HG02973 (cell line): ENCODE data around the gene SNX6.
"Not testable (repeated sequence)": the region's sequence is repeated elsewhere in the genome, so short reads cannot be mapped to it uniquely, and the experiment has no call there.

Experiments used
- ATAC-seq: cut with Tn5 transposase; IDR thresholded peaks from one replicate; pipeline ENCODE4 v1.9.1; 2021; ENCODE audit warnings: moderate library complexity; ENCODE audit not compliant: unreplicated experiment

SNX6 gene

GRCh38 chr14:34640826-34641225, 10.9 kb upstream of the SNX6 start:
- ATAC-seq = no peak

- ATAC-seq = not testable (repeated sequence)
Measured at GRCh38 chr14:34634360-34634771, 4.4 kb upstream of the SNX6 start.

- no peak for ATAC-seq
Measured at GRCh38 chr14:34633742-34634141, 3.8 kb upstream of the SNX6 start.

GRCh38 chr14:34632411-34632978, 2.5 kb upstream of the SNX6 start:
- no peak for ATAC-seq

GRCh38 chr14:34629344-34629656, 648 bp downstream of the SNX6 start:
- ATAC-seq = peak; percentile 17

- no peak for ATAC-seq
Measured at GRCh38 chr14:34628681-34629135, 1.2 kb downstream of the SNX6 start.

- no peak for ATAC-seq
Measured at GRCh38 chr14:34623506-34623905, 6.4 kb downstream of the SNX6 start.

- no peak for ATAC-seq
Measured at GRCh38 chr14:34620839-34621238, 9.1 kb downstream of the SNX6 start.

- ATAC-seq = no peak
Measured at GRCh38 chr14:34620115-34620514, 9.8 kb downstream of the SNX6 start.

GRCh38 chr14:34619471-34619870, 10.5 kb downstream of the SNX6 start:
- ATAC-seq = no peak

GRCh38 chr14:34616360-34616759, 13.6 kb downstream of the SNX6 start:
- no peak for ATAC-seq

- no peak for ATAC-seq
Measured at GRCh38 chr14:34615507-34615906, 14.4 kb downstream of the SNX6 start.

- ATAC-seq = no peak
Measured at GRCh38 chr14:34614638-34615037, 15.3 kb downstream of the SNX6 start.

GRCh38 chr14:34610101-34610500, 19.8 kb downstream of the SNX6 start:
- no peak for ATAC-seq

- ATAC-seq = no peak
Measured at GRCh38 chr14:34605461-34605860, 24.5 kb downstream of the SNX6 start.

GRCh38 chr14:34604995-34605394, 25.0 kb downstream of the SNX6 start:
- no peak for ATAC-seq

- no peak for ATAC-seq
Measured at GRCh38 chr14:34596891-34597290, 33.1 kb downstream of the SNX6 start.

GRCh38 chr14:34593740-34594375, 36.1 kb downstream of the SNX6 start:
- no peak for ATAC-seq

- ATAC-seq = no peak
Measured at GRCh38 chr14:34592623-34593022, 37.3 kb downstream of the SNX6 start.

GRCh38 chr14:34583525-34583924, 46.4 kb downstream of the SNX6 start:
- no peak for ATAC-seq

GRCh38 chr14:34582117-34582680, 47.7 kb downstream of the SNX6 start:
- ATAC-seq = no peak

- no peak for ATAC-seq
Measured at GRCh38 chr14:34580381-34580780, 49.6 kb downstream of the SNX6 start.

- no peak for ATAC-seq
Measured at GRCh38 chr14:34571771-34572170, 58.2 kb downstream of the SNX6 start.
